Neutrophil (primary cell): ENCODE data around the gene FOXK2.

Experiments used
- H3K27ac ChIP-seq: fragments of 200-600 bp; sonication (generic); 2 replicates; pipeline ENCODE4 v1.5.1; 2016; ENCODE audit warnings: mild to moderate bottlenecking, moderate library complexity
- H3K27me3 ChIP-seq: fragments of 200-600 bp; sonication (generic); 2 replicates; pipeline ENCODE4 v1.6.0; 2016; ENCODE audit warnings: mild to moderate bottlenecking
- H3K36me3 ChIP-seq: fragments of 200-600 bp; sonication (generic); 2 replicates; pipeline ENCODE4 v1.5.1; 2017
- H3K4me1 ChIP-seq, 2 experiments: fragments of 200-600 bp in 1 of 2; sonication (generic) in 1 of 2; 1 replicate in 1 of 2; 2 replicates in 1 of 2; pipeline versions ENCODE4 v1.5.1 to v1.6.1; 2013 to 2016; ENCODE audit warnings: low read depth in 1 of 2, low read length in 1 of 2, mild to moderate bottlenecking in 1 of 2, moderate library complexity in 1 of 2; ENCODE audit not compliant: control insufficient read depth in 1 of 2, insufficient read depth in 1 of 2
- H3K4me3 ChIP-seq, 2 experiments: fragments of 200-600 bp in 1 of 2; sonication (generic) in 1 of 2; 1 replicate in 1 of 2; 2 replicates in 1 of 2; pipeline ENCODE4 v1.5.1; 2013 to 2016; ENCODE audit warnings: low read depth in 1 of 2, low read length in 1 of 2, mild to moderate bottlenecking in 1 of 2, moderate library complexity in 1 of 2
- H3K9me3 ChIP-seq: fragments of 200-600 bp; sonication (generic); 2 replicates; pipeline ENCODE4 v1.5.1; 2016
- CTCF ChIP-seq: fragments of 200-600 bp; sonication (generic); IDR thresholded peaks from 2 replicates; pipeline ENCODE4 v1.5.1; 2016; ENCODE audit warnings: antibody characterized with exemption

FOXK2 gene

GRCh38 chr17:82604532-82604931 is 85.0 kb downstream of the FOXK2 start:
- no peaks in the 10 kb centered on the region for H3K27me3 ChIP-seq
- no peak for TF ChIP-seq CTCF
- H3K4me1 ChIP-seq = peaks cover 0 to 5% of the 10 kb centered on the region in 2 experiments
- peak overlapping the region; percentile 59 for H3K27ac ChIP-seq
- no peak overlapping the region for H3K4me3 ChIP-seq
- no peaks in the 10 kb centered on the region for H3K9me3 ChIP-seq
- peaks cover 70% of the 10 kb centered on the region for H3K36me3 ChIP-seq

GRCh38 chr17:82605939-82606600 is 86.5 kb downstream of the FOXK2 start:
- Histone ChIP-seq H3K27me3 (no peaks in the 10 kb centered on the region), H3K27ac (no peak overlapping the region), H3K4me1 (peaks cover 0 to 5% of the 10 kb centered on the region in 2 experiments), H3K9me3 (no peaks in the 10 kb centered on the region), H3K36me3 (peaks cover 67% of the 10 kb centered on the region), H3K4me3 (no peak overlapping the region)
- TF ChIP-seq CTCF = no peak

- Histone ChIP-seq H3K36me3 (peaks cover 61% of the 10 kb centered on the region), H3K4me1 (peaks cover 0 to 4% of the 10 kb centered on the region in 2 experiments), H3K9me3 (no peaks in the 10 kb centered on the region), H3K4me3 (no peak overlapping the region), H3K27me3 (no peaks in the 10 kb centered on the region), H3K27ac (no peak overlapping the region)
- no peak for TF ChIP-seq CTCF
These were observed 89.3 kb downstream of the FOXK2 start for GRCh38 chr17:82608816-82609215.

- Histone ChIP-seq H3K4me3 (no peak overlapping the region), H3K27ac (no peak overlapping the region), H3K9me3 (no peaks in the 10 kb centered on the region), H3K4me1 (no peaks in the 10 kb centered on the region), H3K27me3 (no peaks in the 10 kb centered on the region), H3K36me3 (peaks cover 61% of the 10 kb centered on the region)
- no peak for TF ChIP-seq CTCF
These were observed 90.1 kb downstream of the FOXK2 start for GRCh38 chr17:82609655-82610054.

GRCh38 chr17:82611140-82612058 is 91.9 kb downstream of the FOXK2 start:
- TF ChIP-seq CTCF = no peak
- Histone ChIP-seq H3K36me3 (peaks cover 61% of the 10 kb centered on the region), H3K9me3 (no peaks in the 10 kb centered on the region), H3K27me3 (no peaks in the 10 kb centered on the region), H3K4me3 (no peak overlapping the region), H3K4me1 (no peaks in the 10 kb centered on the region), H3K27ac (no peak overlapping the region)
